Ramos (cell line): ENCODE measurements around the gene CYP46A1.
"Not testable (repeated sequence)": the region's sequence is repeated elsewhere in the genome, so short reads cannot be mapped to it uniquely, and the experiment has no call there.

Experiments
- in situ Hi-C: fragments of 300-500 bp; cut with MboI; formaldehyde crosslinking; loops from one replicate; pipeline ENCODE4 v1.14.3; 2022; ENCODE audit warnings: low sequenced_read_pairs; ENCODE audit not compliant: unreplicated experiment

Gene CYP46A1

DNA sequence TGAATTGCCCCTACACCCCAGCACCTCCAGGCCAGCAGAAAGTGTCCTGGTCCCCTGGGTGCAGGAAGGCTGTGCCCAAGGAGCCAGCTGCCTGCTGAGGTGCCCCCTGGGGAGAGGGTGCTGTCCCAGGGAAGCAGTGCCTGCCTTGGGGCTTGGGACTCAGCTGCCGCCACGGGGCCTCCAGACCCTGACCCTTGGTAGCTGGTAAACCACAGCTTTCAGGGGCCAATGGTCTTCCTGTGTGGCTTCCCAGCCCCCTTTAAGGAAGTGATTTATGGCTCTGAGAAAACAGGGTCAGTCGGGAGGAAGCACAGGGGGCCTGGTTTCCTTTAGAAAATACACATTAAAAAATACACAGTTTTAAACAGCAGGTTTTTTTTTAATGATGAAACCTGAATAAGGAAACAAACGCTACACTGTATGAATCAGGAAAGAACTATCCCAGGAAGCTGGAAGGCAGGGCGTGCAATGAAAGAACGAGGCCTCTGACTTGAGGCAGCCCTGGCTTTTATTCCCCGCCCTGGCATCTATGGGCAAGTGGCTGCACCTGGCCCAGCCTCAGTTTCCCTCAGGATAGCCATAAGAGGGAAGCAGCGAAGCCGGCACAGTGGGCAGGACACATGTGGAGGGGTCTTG lies 68.5 kb downstream of the CYP46A1 start:
- in situ Hi-C loops: no loop called here

DNA sequence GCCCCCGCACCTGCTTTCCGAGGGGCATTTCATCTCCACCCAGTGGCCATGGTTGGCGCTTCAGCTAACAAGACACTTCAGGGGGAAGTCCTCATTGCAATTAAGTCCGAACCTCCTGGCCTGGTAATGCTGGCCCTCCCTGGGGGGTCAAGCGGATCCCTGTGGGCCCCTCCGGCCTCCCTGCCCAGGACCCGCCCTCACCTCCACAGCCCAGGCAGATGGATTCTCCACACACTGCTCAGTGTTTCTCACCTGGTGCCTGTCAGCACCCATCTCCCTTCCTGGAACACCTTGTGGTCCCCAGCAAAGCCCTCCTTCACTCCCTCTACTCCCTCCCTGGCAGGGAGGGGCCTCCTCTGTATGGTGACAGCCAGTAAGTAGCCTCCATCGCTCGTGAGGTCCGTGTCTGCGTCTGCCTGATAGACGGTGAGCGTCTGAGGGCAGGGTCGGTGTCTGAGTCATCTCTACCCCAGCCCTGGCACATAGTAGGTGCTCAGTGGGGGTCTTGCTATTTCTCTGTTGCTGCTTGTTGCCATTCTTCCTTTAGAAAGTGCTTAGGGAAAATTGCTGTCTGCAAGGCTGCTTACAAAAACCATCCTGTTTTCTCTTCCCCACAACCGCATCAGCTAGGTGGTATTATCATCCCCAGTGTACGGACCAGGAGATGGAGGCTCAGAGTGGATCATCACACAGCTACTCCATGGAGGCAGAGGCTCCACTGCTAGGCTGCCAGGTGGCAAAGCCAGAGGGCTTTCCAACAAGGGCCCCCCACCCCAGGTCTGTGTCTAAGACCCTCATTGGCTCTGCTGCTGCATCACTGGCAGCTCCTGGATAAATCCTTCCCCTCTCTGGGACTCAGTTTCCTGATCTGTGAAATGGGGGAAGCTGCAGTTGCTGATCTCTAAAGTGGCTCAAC lies 69.4 kb downstream of the CYP46A1 start:
- in situ Hi-C loops: no loop called here

DNA sequence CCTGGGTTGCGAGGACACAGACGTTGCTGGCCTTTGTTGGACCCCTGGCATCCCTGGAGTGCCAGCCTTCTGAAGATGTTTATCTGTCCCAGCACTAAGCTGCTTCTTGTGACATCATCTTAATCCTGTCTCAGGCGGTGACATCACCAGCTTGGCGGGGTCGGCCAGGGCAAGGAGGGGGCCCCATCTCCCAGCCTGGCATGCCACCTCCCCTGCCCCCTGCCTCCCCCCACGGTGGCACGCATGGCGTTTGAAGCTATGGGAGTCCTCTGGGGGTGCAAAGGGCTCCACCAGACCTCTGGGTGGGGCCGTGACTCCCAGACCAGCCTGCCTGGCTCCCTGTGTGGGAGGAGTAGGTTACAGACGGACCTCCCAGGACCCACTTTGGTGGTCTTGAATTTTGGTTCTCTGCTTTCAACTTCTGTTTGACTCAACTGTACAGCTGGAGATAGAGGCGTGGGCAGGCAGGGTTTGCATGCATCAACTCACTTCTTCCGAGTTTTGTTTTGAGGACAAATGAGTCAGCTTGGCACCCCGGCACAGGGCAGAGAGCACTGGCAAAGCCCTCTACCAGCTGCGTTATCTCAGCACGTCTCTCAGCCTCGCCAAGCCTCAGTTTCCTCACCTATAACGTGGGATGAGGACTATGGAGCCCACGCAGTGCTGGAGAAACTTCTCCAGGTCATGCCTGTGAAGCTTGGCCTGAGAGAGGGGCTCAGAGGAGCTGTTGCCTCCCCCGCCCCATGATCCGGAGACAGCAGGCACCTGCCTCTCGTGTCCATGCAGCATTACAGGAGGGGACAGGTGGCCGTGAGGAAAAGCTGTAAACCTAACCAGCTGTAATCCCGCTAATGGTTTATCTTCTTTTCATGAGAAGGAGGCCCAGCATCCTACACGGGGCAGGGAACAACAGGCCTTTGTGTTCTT lies 70.3 kb downstream of the CYP46A1 start:
- in situ Hi-C loops: no loop called here

DNA sequence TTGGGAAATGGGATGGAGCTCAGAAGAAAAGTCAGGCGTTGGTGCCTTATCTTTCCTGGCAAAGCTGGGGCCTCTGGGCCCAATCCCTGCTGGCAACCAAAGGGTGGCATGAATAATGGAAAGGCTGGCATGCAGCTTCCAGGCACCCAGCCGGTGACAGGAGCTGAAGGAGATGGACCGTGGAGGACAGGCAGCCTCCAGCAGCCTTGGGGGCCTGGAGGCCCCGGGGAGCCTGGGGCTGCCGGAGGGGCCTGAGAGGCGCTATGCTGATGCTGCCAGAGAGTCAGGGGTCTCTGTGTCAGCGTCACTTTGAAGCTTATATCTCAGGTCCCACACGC lies 70.9 kb downstream of the CYP46A1 start:
- in situ Hi-C loops: no loop called here

DNA sequence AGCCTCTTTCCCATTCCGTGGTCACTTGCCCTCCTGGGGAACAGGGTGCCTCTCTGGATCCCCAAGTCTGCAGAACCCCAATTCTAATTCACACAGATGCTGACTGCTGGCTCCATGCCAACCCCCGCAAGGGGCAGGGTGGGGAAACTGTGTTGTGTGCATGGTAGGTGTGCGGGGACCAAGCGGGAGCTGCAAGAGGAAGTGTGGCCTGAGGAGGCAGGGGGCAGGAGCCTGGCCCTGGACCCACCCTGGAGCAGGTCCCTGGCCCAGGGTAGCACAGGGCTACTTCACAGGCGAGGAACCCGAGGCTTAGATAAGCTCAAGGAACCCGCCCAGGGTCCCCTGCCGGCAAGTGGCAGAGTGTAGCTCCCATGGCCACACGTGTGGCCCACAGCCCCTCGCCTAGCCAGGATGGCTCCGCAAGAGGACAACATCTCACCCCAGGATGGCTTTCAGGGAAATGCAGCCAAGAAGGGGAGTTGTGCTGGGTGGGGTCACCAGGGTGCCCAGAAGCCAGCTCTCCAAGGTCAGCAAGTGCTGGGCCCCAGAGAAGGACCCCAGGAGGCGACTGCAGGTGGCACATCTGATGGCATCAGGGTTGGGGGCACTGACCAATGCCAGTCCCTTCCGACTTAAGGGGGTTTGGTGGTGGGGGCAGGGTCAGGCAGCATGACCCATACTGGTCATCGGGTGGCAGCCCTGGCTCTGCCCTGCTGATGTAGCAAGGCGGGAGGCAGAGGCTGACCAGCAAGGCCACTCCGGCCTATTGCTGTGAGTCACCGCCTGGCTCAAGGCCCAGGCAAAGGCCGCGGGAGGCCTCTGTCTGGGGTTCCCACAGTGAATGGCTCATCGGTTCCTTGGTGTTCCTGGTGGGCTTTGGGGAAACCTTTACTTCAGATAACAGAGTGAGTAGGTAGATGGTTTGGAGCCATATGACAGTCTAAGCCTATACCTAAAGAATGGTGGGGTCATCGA lies 71.8 kb downstream of the CYP46A1 start:
- in situ Hi-C loops: no loop called here

DNA sequence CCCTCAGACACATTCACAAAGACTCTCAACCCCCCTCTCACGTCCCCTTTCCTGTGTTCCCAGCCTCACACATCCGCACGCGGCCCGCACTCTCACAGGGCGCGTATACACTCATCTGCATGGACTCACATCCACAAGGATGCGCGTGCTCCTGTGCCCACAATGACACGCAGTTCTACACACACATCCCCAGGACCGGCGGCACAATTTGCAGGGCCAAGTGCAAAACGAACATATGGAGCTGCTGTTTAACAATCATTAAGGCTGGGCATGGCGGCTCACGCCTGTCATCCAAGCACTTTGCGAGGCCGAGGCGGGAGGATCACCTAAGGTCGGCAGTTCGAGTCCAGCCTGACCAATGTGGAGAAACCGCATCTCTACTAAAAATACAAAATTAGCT lies 72.7 kb downstream of the CYP46A1 start:
- in situ Hi-C loops: no loop called here

DNA sequence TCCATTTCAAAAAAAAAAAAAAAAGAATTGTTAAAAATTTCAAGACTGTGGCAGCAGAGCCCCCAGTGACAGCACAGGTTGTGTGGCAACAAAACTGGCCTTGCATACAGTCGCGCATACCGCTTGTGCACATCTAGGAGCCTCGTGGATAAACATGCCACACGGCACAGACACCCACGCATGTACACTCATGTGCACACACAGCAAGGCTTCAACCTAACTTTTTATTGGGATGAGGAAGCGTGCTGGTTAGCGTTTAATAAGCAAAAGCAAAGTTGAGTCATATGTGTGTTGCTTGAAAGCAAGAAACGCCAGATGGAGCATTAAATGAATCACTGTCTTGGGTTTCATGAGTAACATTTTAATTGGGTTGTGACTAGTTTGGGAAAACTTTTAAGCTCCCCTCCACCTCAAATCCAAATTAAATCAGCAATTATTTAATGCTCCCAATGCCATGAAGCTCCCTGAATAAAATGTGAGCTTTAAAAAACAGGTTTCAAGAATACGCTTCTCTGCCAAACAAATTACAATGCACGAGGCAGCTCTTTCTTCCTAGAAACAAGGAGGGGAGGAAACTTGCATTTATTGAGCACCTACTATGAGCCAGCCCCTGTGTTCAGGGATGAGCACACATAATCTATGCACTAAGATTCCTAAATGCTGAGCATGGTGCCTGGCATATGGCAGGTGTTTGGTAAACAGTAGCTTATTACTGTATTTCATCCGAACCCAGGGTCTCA lies 73.4 kb downstream of the CYP46A1 start:
- in situ Hi-C loops: no loop called here

DNA sequence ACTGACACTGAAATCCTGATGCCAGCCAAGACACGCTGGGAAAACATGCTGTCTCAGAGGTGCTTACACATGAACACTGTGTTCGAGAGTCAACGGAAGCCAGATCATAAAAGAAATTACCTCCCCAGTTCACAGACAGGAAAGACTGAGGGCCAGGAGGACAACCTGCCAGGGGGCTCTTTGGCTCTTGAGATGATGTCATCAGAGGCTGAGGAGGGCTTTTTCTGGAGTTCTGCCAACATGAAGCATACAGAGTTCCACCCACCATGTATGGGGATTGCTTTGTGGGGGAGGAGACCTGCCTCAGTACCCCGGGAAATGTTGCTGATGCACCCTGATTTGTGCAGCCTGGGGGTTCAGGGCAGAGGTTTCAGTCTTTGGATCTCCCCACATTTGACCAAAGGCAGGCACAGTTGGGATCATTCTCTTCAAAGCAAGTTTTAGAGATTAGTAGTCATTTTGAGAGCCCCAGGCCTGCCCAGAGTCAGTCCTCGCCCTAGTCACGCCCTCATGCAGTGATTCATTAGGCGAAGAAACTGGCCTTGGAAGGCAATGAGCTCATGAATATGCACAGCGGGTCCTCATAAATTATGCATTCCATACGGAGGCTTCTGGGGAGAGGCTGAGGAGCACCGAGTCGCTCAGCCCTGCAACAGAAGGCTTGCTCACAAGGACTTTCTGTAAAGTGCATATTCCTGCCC lies 74.2 kb downstream of the CYP46A1 start:
- in situ Hi-C loops: no loop called here

DNA sequence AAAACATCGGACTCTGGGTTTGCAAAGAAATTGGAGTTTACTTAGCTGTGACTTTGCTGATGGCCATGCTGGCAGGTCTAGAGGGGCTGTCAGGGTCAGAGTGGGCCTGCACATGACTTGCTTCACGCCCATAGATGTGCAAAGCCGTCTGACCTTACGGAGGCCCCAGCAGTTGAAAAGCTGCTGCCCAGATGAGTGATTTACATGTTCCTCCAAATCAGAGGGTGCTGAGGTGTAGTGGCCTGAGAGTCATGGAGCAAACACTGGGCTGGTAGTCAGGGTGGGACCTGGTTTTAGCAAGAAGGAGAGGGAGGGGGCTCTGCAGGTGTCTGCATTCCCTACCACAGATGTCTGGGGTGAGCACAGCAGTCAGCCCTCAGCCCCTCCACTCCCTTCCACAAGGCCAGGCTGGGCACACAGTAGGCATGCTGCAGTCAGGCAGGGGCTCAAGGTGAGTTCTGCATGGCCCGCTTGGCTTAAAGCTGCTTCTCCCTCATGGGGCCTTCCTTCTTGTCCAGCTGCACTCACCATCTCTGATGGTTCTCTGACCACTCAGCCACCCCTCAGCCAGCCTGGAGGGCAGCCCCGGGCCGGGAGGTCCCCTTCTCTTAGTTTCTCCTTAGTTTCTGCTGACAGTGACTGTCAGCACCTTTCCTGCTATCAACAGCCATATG lies 74.9 kb downstream of the CYP46A1 start:
- in situ Hi-C loops: no loop called here

DNA sequence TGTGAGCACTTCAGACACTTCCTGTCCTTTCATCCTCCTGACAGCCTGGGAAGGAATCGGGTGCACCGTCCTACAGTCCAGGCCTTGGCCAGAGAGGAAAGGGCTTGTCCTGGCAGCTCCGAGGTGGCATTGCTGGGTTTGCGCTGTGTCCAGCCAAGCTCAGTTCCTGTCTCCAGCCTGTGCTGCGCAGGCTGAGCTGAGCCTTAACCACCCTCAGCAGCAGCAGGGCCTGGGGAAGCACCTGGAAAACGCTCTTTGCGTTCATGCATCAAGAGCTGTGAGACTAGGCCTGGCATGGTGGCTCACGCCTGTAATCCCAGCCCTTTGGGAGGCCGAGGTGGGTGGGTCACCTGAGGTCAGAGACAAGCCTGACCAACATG lies 75.4 kb downstream of the CYP46A1 start:
- in situ Hi-C loops: no loop called here

DNA sequence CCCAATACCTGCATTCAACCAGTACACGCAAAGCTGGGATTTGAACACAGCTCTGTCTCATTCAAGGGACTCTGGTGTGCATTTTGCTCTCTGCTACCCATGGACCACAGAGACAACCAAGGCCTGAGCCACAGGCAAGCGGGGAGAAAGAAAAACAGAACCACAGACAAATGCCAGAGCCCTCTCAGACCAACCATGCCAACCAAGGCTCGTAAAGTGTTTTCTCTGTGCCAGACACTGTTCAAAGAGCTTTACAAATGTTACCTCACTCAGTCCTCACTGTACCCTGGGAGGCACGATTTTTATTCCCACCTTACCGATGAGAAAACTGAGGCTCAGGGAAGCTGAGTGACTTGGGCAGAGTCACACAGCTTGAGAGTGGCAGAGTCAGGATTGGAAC lies 76.7 kb downstream of the CYP46A1 start:
- in situ Hi-C loops: no loop called here

DNA sequence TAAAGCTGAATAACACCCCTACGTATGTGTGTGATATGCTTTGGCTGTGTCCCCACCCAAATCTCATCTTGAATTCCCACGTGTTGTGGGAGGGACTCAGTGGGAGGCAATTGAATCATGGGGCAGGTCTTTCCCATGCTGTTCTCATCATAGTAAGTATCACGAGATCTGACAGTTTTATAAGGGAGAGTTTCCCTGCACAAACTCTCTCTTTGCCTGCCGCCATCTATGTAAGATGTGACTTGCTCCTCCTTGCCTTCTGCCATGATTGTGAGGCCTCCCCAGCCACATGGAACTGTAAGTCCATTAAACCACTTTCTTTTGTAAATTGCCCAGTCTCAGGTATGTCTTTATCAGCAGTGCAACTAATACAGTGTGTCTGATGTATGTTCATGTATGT lies 78.8 kb downstream of the CYP46A1 start:
- in situ Hi-C loops: not testable (repeated sequence)

DNA sequence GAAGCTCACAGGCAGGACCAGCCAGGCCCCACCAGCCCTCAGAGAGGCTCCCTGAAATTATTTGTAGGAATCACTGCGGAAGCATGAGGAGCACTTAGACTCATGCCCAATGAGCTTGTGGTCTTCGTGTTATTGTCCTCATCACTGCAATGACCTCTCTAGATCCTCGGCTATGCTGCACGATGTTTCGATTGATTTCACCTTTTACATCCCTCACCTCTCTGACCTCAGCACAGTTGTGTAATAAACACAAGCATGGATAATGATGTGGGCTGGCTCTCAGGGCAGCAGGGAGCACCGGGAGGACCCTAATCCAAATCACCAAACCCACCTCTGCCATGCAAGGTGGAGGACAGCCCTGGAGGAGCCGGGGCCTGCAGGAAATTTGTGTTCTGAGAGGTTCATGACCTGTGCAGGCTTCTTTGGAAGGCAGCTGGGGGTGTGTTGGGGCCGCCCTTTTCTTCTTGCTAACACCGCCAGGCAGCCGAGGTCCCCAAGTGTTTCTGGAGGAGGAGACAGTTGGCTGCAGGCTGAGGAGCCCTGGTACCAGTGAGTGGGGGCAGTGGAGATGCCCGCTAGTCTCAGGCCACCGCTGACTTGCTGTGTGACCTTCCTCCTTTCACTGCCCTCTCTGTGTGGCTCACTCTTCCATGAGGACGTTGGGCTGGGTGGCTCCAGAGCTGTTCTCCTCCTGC lies 79.6 kb downstream of the CYP46A1 start:
- in situ Hi-C loops: no loop called here

DNA sequence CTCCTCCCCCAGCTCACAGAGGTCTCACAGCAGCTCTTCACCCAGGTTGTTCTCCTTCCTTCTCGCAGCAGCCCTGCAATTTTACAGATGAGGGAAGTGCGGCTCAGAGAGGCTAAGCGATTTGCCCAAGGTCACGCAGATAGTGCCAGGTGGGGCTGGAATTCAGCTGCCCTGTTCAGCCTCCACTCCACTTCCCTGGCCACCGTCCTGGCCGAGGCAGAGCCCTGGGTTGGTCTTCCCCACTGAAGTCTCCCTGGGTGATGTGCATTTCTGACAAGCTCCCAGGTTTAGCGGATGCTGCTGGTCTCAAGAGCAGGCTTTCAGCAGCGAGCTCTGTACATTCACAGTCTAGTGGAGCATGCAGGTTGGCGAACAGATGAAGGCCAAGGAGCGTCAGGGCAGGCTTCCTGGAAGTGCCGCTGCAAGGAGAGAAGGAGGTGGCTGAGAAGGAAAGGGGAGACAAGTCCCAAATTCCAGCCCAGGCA lies 80.2 kb downstream of the CYP46A1 start:
- in situ Hi-C loops: no loop called here

DNA sequence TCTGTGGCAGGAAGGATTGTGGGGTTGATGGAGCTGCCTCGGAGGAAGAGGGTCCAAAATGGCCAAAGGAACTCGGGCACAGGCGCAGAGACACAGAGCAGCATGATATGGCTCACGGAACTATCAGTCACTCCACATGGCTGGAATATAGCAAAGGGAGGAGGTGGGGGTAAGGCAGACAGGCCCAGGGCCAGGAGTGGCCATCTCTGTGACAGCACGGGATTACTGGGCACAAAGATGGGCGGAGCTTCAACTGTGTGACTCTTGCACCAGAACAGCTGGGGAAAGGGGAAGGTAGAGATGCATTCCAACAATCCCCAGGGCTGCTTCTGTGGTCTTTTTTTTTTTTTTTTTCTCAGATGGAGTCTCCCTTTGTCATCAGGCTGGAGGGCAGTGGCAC lies 84.3 kb downstream of the CYP46A1 start:
- in situ Hi-C loops: no loop called here

DNA sequence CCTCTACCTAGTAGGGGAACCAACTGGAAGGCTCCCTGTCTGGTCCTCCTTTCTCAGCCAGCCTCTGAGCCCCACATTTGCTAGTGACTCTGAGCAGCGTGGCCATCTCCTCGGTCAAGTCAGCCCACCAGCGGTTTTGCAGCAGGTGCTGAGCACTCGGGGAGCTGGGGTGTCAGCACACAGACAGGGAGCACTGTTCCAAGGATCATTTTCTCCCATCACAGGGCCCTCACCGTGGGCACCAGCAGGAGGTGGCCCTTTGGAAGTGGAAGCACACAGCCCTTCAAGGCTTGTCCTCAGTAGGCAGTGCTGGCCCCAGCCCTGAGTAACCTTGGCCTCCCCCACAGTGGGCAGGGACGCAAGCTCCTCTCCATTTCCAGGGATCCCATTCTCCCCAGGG lies 85.0 kb downstream of the CYP46A1 start:
- in situ Hi-C loops: no loop called here

DNA sequence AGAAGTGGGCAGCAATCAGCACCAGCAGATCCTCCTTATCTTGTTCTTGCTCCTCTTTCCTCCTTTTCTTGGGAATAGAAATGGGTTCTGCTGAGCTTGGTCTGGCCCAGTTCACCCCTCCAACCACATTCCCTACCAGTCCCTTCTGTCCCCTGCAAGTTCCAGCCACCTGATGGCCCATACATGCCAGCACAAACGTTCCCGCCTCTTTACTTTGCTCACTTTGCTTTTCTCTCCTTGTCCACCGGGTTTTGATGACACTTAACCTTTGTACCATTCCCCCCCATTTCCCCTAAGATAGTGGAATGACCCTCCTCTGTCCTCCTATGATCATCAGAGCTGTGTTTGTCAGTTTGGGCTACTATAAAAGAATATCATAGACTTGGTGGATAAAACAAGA lies 85.7 kb downstream of the CYP46A1 start:
- in situ Hi-C loops: no loop called here
